Regular cardiac myocyte (primary cell): ENCODE results near the gene ARL16. TPM values are rescaled to one million over a fixed set of nuclear protein-coding genes. Genes with fewer than 3 reads are reported as not detected.

ENCODE experiments used
- total RNA-seq: library from RNA; depleted of rRNA; stranded (reverse); fragments of >200 nt; gene quantifications from 2 replicates; pipeline ENCODE4 v1.2.3, GENCODE V29; 2014

The ARL16 gene, protein sequence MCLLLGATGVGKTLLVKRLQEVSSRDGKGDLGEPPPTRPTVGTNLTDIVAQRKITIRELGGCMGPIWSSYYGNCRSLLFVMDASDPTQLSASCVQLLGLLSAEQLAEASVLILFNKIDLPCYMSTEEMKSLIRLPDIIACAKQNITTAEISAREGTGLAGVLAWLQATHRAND
- total RNA-seq, result 24.0 and 26.6 TPM in 2 replicates

DNA sequence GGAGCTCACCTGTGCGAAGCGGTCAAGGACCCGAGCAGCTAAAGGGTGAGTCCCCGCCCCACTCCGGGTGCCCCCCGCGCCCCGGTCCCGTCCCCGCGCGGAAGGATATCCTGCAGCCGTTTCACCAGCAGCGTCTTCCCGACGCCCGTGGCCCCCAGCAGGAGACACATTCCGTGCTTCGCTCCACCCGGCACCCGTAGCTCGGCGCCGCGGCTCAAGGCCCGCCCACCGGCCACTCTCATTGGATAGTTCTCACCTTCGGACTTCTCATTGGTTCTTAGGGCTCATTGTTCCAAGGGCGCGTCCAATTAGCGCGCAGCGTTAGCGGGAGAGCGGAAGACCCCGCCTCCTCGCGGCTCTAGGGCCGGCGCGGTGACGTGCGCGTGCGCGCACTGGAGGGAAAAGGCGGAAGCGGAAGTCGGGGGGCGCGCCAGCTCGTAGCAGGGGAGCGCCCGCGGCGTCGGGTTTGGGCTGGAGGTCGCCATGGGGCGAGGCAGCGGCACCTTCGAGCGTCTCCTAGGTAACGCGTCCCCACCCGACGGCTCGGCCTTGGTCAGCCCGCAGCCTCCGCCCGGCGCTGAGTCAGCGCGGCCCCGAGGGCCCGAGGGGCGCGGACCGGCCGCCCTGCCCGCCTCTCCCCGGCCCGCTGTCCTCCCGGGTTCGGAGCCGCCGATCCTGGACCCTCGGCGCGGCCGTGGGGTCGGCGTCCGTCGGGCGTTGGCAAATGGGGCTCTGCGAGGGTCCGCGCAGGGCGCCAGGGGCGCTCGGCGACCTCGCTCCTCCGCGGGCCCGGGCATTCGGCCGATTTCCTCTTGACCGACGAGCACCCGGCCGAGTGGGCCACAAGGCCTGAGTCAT is at the start of gene ARL16, which contains the start of gene HGS:
TSS of gene ARL16 (minus strand) at position 214 of the 858 bp plus-strand sequence. CDS start at position 170, 44 bp downstream.
TSS of gene HGS (plus strand) at position 428 of the 858 bp plus-strand sequence. CDS start at position 484, 56 bp downstream.

DNA sequence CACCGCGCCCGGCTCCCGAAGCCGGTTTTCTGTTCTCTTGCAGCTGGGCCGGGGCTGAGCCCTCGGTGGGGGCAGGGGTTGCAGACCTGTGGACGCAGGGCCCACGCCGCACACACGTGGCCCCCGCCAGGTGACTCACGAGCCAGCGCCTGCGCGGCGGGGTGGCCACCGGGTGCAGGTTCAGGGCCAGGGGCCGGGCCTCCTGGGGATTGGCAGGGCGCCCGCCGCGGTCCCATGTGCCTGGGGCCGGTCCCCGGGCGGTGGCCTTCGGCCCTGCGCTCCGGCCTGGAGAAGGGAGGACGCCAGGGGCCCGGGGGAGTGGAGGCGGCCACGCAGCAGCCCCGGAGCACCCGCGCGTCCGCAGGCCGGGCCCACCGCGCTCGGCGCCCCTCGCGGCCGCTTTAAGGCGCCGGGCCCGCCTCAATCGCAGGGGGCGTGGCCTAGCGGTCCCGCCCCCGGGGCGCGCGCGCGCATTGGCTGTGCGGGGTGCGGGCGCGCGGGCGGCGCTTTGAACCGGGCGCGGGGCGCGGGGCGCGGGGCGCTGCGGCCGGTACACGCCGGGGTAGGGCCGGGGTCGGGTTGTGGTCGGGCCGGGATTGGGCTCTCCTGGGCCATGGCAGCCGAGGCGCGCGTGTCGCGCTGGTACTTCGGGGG is 28.3 kb upstream of the ARL16 start, which contains the start of gene SLC25A10:
TSS of gene SLC25A10 (plus strand) at position 471 of the 654 bp plus-strand sequence. CDS start at position 614, 143 bp downstream.

GRCh38 chr17:81702934-81703746 is 19.5 kb upstream of the ARL16 start, which contains the start of gene MRPL12:
MRPL12 (plus strand) TSS chr17:81703367; CDS start chr17:81703502, 135 bp downstream.

DNA sequence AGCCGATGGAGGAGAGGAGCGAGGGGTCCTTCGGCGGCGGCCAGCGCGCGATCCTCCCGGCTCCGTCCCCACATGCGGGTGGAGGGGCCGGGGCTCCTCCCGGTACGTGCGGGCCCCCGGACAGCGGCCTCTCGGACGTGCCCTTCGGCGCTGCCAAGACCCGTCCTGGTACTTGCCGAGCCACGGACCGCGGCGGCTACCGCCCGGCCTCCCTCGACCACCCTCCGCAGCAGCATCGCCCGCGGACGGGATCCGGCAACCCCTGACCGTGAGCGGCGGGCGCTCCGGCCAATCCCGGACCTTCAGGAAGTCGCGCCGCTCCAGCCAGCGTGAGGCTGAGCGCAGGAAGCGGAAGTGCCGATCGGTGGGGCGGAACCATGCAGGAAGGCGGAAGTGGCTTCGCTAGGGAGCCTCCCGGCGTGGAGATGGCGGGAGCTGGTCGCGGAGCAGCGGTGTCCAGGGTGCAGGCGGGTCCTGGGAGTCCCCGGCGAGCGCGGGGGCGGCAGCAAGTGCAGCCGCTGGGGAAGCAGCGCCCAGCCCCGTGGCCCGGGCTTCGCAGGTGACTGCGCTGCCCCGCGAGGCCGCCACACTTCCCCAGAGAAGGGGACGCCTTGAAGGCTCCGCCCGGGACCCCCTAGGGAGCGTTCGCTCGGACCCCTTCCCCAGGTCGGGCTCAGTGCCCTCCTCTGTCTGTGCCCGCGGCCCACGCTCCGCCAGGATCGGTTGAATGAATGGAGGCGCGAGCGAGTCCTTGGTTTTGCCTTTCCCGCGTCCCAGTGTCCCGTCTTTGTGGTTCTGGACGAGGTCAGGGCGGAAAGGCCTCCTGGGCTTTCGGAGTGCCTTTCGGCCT is 17.0 kb downstream of the ARL16 start, which contains the start of the genes CCDC137 and OXLD1:
TSS of gene CCDC137 (plus strand) at position 396 of the 850 bp plus-strand sequence. CDS start at position 426, 30 bp downstream.
TSS of gene OXLD1 (minus strand) at position 264 of the 850 bp plus-strand sequence. CDS start at position 236, 28 bp downstream.

GRCh38 chr17:81656118-81656743 is 27.4 kb downstream of the ARL16 start, which contains the start of gene PDE6G:
PDE6G (minus strand) TSS chr17:81656542; CDS start chr17:81653305, 3,237 bp downstream.

GRCh38 chr17:81636505-81637288 is 46.9 kb downstream of the ARL16 start, which contains the start of the genes NPLOC4 and TSPAN10:
NPLOC4 (minus strand) TSS chr17:81637112; CDS start chr17:81636930, 182 bp downstream.
TSPAN10 (plus strand) TSS chr17:81637196; CDS start chr17:81642413, 5,217 bp downstream.

Other genes with a start within 250 kb of the ARL16 start
- gene ACTG1, start 171.0 kb downstream of the ARL16 start, total RNA-seq, result 5,189 and 7,714 TPM in 2 replicates
- gene FSCN2, start 155.4 kb downstream of the ARL16 start, total RNA-seq, result 0.19 and 5.1 TPM in 2 replicates
- 14.7 and 17.4 TPM in 2 replicates for gene FAAP100, start 131.4 kb downstream of the ARL16 start, total RNA-seq
- gene NPLOC4, start 46.7 kb downstream of the ARL16 start, total RNA-seq, result 55.0 and 97.4 TPM in 2 replicates
- gene TSPAN10, start 46.6 kb downstream of the ARL16 start, total RNA-seq, result 0.58 and 1.7 TPM in 2 replicates
- gene PDE6G, start 27.3 kb downstream of the ARL16 start, total RNA-seq, result not detected in 2 replicates
- gene OXLD1, start 17.2 kb downstream of the ARL16 start, total RNA-seq, result 24.8 and 39.5 TPM in 2 replicates
- gene CCDC137, start 17.1 kb downstream of the ARL16 start, total RNA-seq, result 5.6 and 13.8 TPM in 2 replicates
- 74.6 and 77.2 TPM in 2 replicates for gene HGS, start 214 bp upstream of the ARL16 start, total RNA-seq
- gene MRPL12, start 19.6 kb upstream of the ARL16 start, total RNA-seq, result 3.7 and 65.9 TPM in 2 replicates
- gene SLC25A10, start 28.5 kb upstream of the ARL16 start, total RNA-seq, result 5.6 and 17.8 TPM in 2 replicates
- gene GCGR, start 120.4 kb upstream of the ARL16 start, total RNA-seq, result not detected in 2 replicates
- 91.6 and 113 TPM in 2 replicates for gene MCRIP1, start 149.5 kb upstream of the ARL16 start, total RNA-seq
- gene PPP1R27, start 151.3 kb upstream of the ARL16 start, total RNA-seq, result 0.19 and 0.28 TPM in 2 replicates
- gene P4HB, start 176.7 kb upstream of the ARL16 start, total RNA-seq, result 1,109 and 1,495 TPM in 2 replicates
- 132 and 223 TPM in 2 replicates for gene ARHGDIA, start 187.5 kb upstream of the ARL16 start, total RNA-seq
- 60.0 and 264 TPM in 2 replicates for gene ALYREF, start 207.8 kb upstream of the ARL16 start, total RNA-seq
- 110 and 239 TPM in 2 replicates for gene ANAPC11, start 207.9 kb upstream of the ARL16 start, total RNA-seq
- 0.58 and 0.85 TPM in 2 replicates for gene NPB, start 218.4 kb upstream of the ARL16 start, total RNA-seq
- gene PCYT2, start 227.6 kb upstream of the ARL16 start, total RNA-seq, result 27.6 and 43.3 TPM in 2 replicates
- 11.3 and 23.8 TPM in 2 replicates for gene SIRT7, start 234.4 kb upstream of the ARL16 start, total RNA-seq
- gene MAFG, start 243.9 kb upstream of the ARL16 start, total RNA-seq, result 14.4 TPM in 2 replicates